ACHN (cell line): Measurements from ENCODE around the gene HDAC9.
"Not testable (repeated sequence)": the region's sequence is repeated elsewhere in the genome, so short reads cannot be mapped to it uniquely, and the experiment has no call there.

Experiments
- DNase-seq: peaks from one replicate; pipeline ENCODE4 v3.0.0-alpha.2; 2015
- in situ Hi-C: cut with HindIII; loops from 2 replicates; pipeline ENCODE4 v1.10.0; 2017; ENCODE audit warnings: low sequenced_read_pairs, low pct_ligation_motif_present, low pct_unique_long_range_greater_than_20kb

Gene HDAC9

DNA sequence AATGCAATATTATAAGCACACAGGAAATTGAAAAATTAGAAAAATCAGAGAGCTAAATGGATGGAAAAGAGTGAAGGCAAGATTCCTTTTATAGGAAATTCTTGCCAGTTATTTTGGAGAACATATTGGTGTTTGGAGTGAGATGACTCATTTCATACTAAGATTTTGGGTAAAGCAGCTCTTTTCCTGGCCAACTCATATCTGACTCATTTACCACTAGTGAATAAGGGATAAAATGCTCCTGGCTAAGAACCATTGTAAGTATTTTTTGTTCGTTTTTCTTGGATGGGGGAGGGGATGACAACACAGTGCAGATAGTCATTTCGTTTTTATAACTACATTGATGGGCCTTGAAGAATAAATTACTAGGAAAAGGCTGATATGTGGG is 482.6 kb downstream of the HDAC9 start:
- DNase-seq: peak; percentile 60
- in situ Hi-C loops: no loop called here

DNA sequence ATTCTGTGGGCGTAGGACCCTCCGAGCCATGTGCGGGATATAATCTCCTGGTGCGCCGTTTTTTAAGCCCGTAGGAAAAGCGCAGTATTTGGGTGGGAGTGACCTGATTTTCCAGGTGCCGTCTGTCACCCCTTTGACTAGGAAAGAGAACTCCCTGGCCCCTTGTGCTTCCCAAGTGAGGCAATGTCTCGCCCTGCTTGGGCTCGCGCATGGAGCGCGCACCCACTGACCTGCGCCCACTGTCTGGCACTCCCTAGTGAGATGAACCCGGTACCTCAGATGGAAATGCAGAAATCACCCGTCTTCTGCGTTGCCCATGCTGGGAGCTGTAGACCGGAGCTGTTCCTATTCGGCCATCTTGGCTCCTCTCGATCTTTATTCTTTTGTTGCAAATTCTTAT is 495.2 kb downstream of the HDAC9 start:
- in situ Hi-C loops, DNase-seq: not testable (repeated sequence)

DNA sequence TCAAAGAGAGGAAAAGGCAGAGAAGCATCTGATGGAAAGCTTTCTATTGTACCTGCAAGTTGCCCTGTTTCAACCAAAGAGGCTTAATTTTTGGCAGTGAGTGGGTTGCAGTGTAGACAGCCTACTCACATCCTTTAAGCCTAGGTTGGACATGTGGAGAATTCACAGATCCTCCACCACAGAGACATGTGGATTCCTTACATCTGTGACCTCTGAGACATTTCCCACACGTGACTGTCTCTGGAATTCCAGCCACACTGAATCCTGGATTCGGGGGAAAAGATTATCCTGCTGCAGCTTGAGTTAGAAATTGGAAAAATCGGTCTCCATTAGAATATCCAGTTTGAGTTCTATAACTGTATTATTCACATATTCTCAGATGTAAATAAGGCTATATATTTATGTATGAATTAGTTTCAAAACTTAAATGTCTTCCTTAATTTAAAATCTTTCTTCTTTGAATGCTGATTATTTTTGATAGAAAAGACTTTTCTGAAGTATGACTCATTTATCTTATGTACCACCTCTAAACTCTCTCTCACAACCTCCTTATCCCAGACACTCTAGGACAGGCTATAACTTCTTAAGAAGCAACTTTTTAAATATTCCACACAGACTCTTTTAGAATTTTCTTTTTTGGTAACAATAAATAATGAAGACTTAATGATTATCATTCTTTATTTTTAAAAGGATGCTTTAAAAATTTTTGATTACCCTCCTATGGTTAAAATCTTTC is 498.6 kb downstream of the HDAC9 start:
- in situ Hi-C loops: no loop called here
- DNase-seq: no peak

DNA sequence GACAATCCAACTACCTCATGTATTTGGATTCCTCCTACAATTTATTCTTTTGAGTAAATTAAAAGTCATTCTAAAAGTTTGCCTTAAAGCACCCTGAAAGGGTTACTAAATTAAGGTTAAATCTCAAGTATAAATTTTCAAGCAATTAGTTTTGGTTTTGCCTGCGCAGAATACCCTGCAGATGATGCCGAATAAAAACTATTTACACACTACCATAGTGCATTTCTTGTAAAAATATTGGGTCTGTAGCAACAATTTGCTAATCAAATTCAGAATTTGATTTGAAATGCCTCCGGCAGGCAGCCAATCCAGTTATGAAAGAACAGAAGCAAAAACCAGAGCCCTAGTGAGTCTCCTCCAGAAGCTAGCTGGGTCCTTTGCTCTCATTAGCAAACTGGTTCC is 499.7 kb downstream of the HDAC9 start:
- in situ Hi-C loops: no loop called here
- DNase-seq: no peak

DNA sequence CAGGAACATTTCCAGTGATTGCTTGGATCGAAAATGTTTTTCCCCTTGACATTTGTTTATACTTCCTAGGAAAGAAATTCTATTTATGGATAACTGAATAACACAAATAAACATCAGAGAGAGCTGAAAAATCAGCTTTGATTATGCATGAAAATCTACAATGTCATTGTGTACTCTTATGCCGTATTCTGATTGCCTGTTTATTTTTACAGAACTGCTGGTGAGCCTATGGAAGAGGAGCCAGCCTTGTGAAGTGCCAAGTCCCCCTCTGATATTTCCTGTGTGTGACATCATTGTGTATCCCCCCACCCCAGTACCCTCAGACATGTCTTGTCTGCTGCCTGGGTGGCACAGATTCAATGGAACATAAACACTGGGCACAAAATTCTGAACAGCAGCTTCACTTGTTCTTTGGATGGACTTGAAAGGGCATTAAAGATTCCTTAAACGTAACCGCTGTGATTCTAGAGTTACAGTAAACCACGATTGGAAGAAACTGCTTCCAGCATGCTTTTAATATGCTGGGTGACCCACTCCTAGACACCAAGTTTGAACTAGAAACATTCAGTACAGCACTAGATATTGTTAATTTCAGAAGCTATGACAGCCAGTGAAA is 500.4 kb downstream of the HDAC9 start:
- no peak for DNase-seq
- in situ Hi-C loops: no loop called here

DNA sequence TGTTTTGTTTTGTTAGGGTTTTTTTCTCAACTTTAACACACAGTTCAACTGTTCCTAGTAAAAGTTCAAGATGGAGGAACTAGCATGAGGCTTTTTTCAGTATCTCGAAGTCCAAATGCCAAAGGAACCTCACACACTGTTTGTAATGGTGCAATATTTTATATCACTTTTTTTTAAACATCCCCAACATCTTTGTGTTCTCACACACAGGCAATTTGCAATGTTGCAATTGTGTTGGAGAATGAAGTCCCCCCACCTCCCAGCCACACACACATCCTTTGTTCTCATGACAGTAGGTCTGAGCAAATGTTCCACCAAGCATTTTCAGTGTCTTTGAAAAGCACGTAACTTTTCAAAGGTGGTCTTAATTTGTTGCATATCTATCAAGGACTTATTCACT is 501.0 kb downstream of the HDAC9 start:
- DNase-seq: no peak

DNA sequence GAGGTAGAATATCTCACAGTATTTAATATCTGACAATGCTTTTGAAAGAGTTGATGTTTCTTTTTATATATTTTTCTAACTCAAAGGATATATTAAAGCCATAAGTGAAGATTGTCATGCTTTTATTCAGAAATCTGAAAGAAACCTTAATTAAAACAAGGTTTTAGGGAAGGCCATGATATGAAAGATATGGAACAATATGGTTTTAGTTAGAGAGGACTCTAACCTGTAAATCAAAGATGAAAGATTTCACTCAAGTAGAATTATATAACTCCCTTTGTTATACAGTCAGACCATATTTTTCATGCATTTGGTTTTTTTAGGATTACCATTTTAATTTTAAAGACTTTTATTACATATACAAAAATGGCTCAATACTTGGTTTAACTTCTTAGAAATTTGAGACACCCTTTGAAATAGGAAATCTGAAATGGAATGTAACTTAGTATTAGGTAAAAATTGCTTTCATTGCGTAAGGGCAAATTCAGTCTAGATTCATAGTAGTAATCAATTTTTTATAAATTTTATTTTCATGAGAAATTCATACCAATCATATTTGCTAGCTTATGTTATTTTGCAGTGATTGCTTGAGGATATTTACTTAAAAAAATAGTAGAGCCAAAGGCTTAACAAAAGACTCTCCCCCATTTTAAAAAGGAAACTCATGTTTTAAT is 502.1 kb downstream of the HDAC9 start:
- in situ Hi-C loops: no loop called here
- DNase-seq: no peak

More for the DNA sequence above, 501.0 kb downstream of the HDAC9 start:
- in situ Hi-C loops: no loop called here

DNA sequence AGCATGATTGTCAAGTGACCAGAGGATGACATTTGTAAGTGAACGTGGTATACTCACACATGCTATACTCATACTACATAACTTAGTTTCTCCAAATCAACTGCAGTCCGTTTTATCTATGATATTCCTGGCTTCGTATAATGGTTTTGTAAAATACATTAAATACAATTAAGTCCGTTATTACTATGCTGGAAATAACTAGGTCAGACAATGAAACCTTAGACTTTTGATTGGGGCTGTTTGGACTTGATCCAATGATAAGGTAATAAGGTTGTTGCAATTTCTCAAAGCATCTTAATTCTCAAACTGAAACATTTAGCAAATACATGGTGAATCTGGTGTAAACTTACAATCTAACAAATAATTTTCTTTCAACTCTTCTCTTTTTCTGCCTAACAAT is 504.9 kb downstream of the HDAC9 start:
- in situ Hi-C loops: no loop called here

DNA sequence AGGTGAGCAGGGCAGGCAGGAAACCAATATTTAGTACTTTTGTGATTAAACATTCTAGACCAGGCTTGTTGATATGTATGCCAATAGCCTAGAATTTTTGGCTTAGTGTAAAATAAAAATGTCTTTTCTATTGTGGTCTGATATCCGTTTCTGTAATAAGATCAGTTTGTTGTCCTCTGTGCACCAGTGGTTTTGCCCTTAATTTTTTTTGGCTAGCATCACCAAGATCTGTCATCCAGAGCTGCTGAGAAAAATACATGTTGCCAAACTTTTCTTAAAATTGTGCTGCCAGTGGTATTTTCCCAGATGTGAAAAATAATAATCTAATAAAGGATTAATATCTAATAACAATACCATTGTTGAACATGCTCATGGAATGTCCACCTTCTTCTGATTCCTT is 506.3 kb downstream of the HDAC9 start:
- in situ Hi-C loops: no loop called here
- DNase-seq: no peak

More for the DNA sequence above, 504.9 kb downstream of the HDAC9 start:
- DNase-seq: no peak

DNA sequence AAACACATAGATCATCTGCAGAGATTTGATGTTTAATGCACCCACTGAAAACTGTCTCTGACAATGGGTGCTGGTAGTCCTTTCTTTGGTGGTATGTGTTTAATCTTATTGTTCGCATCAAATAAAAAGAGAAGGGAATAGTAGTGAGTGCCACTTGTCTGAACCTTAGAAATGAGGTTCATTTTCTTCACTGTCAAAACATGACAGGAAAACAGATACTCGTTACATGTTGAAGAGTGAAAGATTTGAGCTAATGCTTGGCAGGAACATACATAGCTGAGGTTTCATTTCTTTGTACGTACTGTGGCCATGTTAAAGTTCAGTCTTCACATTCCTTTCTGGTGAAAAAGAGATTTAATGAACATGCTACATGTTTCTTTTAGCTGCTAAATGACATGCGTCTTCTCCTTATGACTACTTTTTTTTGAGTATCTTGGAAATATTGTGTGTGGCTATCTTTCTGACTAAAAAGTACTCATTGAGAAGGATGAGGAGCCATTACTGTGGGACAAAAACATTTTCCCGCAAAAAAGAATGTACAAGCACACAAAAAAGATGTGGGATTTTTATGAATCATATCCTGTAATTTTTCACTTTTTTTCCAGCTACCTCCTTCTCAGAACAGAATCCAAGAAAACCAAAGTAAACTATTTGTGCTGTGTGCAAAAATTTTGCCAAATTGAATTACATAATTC is 513.8 kb downstream of the HDAC9 start:
- no peak for DNase-seq
- in situ Hi-C loops: no loop called here

DNA sequence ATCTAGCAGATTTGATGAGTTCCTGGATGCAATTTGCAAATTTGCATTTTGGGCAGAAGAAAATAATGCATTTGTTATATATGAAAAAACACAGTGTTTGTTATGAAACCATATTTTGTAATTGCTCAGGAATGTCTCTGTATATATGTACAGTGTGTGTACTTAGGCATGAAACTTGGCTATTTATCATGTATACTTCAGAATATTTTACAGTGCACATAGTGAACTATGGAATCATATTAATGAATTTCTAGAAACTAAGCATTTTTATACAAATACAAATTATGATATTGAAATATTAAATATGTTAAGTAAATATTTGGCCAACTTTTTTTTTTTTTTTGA is 514.4 kb downstream of the HDAC9 start:
- in situ Hi-C loops: no loop called here
- no peak for DNase-seq

DNA sequence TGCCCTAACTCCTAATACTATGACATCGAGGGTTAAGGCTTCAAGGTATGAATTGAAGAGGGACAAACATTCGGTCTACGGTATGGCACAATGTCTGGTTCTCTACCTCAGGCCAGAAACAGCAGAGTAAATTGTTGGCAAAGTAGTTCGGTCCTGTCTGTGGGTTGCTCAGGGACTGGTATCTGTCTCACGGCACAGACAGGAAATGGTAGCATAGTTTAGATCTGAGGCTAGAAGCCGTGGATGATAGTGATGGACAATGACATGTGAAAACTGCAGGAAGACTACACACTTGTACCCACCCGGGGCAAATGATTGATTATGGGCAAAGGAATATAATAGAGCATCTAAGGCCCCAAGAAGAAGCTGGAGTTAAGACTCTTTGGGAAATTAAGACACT is 515.7 kb downstream of the HDAC9 start:
- in situ Hi-C loops: no loop called here
- no peak for DNase-seq

DNA sequence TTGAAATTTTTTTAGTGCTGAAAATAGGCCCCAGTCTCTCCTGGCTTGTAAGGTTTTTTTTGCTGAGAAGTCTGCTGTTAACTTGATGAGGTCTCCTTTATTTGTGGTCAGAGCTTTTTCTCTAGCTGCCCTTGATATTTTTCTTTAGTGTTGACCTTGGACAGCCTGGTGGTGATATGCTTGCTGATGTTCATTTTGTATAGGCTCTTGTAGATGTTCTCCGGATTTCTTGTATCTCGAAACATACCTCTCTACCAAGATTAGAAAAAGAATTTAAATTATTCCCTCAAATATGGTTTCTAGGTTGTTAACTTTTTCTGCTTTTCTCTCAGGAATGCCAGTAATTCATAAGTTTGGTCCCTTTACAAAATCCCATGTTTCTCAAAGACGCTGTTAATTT is 519.5 kb downstream of the HDAC9 start:
- in situ Hi-C loops: no loop called here
- DNase-seq: no peak

DNA sequence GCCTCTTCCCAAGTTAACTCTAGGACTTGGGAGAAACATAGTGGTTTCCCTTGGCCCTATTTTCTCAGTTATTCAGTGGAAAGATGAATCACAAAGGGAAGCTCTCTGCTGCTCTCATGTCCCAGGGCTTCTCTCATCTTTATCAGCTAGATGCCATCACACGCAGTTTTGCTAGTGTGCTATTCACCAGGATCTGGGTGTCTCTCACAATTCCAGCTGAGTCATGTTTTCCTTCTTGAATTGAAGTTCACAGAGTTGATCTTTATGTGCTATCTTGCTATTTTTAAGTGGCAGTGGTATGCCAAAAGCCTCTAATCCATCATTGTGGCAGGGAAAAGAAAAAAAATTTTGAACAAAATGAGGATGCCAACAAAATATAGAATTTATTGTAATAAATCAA is 520.6 kb downstream of the HDAC9 start:
- no peak for DNase-seq
- in situ Hi-C loops: no loop called here

DNA sequence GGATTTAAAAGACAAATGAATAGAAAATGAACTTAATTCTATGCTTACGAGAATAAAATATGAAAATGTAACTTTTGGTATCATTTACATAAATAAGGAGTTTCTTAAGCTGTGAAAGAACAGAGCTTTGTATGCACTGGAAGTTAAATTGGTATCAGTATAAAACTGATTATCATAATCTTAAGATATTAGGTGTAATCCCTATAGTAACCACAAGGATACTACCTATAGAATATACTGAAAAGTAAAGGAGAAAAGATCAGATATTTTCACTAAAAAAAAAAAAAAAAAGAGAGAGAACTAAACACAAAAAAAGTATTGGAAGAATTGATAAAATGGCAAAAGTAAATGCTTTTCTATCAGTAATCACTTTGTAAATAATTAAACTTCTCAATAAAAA is 521.8 kb downstream of the HDAC9 start:
- in situ Hi-C loops: no loop called here
- no peak for DNase-seq

DNA sequence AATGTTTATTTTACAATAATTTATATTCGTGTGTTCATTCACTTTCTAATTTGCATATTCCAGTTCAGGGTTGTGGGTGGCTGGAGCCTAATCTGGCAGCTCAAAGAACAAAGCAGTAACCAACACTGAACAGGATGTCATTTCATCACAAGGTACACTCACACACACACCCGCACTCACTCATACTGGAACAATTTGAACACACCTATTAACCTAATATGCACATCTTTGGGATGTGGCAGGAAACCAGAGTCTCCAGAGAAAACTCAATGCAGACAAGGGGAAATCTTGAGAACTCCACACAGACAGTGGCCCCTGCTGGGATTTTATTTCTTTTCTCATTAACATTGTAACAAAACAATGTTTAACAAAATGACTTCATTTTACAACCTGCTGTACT is 524.5 kb downstream of the HDAC9 start:
- in situ Hi-C loops: no loop called here

DNA sequence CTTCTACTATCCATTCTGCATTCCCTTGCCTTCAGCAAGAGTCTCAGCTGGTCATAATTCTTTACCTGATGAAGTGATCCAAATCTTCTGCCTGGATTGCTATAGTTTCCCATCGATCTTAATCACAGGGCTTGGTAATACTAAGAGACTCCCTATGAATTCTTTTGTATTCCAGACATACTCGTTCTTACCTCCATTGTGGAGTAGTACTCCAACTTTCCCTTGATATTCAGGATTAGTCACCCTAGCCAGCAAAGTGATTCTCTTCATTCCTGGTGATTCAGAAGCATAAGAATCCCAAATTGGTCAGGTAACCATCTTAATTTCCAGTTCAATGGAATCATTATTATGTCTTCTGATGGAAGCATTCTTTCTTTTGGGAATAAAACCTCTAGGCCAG is 525.2 kb downstream of the HDAC9 start:
- no peak for DNase-seq
- in situ Hi-C loops: no loop called here

More for the DNA sequence above, 524.5 kb downstream of the HDAC9 start:
- DNase-seq: no peak

DNA sequence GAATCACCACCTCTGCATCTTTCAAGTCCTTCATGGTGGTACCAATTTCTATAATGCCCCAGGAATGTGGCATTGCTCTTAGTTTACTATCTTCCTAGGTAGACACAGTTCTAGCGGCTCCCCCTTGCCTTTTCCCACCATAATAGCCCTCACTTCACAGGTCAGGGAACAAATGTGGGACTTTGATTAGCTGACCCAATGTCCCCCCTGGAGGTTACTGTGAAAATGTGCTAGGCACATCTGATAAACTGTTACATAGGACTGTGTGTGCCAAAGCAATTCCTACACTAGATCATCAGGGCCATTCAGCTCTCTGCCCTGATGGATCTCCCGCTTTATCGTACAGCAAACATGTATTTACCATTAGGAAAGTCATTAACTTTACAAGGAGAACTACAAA is 527.9 kb downstream of the HDAC9 start:
- no peak for DNase-seq
- in situ Hi-C loops: no loop called here

DNA sequence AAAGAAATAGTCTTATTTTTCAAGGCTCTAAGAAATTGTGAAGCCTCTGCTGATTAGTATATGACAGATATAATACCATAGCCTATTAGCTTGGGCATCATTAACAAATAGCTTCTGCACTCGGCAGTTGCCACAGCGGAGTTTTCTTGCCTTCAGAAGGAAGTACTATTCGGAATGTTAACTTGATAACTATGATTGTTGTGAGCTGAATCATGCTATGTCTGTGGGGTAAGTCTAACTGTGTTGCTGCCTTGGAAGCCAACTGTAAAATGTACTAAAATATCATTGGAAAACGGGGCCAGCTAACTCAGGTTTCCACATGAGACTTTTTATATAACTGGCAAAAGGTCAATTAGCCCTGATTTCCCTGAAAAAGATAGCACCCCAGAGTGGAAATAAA is 528.7 kb downstream of the HDAC9 start:
- in situ Hi-C loops: no loop called here
- DNase-seq: no peak
